HG02763 (cell line): ENCODE data around the gene RPL14.

Experiments
- ATAC-seq: cut with Tn5 transposase; IDR thresholded peaks from one replicate; pipeline ENCODE4 v1.9.1; 2021; ENCODE audit warnings: mild to moderate bottlenecking, moderate library complexity; ENCODE audit not compliant: unreplicated experiment

The RPL14 gene

DNA sequence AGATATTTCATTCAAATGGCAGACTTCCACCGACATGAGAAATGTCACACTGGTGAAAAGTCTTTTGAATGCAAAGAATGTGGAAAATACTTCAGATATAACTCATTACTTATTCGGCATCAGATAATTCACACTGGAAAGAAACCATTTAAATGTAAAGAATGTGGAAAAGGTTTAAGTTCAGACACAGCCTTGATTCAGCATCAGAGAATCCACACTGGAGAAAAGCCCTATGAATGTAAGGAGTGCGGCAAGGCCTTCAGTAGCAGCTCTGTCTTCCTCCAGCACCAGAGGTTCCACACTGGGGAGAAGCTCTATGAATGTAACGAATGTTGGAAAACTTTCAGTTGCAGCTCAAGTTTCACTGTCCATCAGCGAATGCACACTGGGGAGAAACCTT is 59.1 kb downstream of the RPL14 start:
- ATAC-seq: no peak

GRCh38 chr3:40518067-40518466 is 60.9 kb downstream of the RPL14 start:
- ATAC-seq: no peak
